Measurements from ENCODE around the gene SIGLEC15.

- TF ChIP-seq, protein P1, sequence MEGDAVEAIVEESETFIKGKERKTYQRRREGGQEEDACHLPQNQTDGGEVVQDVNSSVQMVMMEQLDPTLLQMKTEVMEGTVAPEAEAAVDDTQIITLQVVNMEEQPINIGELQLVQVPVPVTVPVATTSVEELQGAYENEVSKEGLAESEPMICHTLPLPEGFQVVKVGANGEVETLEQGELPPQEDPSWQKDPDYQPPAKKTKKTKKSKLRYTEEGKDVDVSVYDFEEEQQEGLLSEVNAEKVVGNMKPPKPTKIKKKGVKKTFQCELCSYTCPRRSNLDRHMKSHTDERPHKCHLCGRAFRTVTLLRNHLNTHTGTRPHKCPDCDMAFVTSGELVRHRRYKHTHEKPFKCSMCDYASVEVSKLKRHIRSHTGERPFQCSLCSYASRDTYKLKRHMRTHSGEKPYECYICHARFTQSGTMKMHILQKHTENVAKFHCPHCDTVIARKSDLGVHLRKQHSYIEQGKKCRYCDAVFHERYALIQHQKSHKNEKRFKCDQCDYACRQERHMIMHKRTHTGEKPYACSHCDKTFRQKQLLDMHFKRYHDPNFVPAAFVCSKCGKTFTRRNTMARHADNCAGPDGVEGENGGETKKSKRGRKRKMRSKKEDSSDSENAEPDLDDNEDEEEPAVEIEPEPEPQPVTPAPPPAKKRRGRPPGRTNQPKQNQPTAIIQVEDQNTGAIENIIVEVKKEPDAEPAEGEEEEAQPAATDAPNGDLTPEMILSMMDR (IDR thresholded peaks at IDR 0.05): no peak
- no peak for TF ChIP-seq POLR2A (IDR thresholded peaks at IDR 0.05)
Measured at GRCh38 chr18:45820106-45820745, 5.2 kb upstream of the SIGLEC15 start.
